GM12878 (cell line): Measurements from ENCODE around the gene CIAO1. TPM values are rescaled to one million over a fixed set of nuclear protein-coding genes. Genes with fewer than 3 reads are reported as not detected.

Source experiments
- DPF2 ChIP-seq: fragments of 450-650 bp; IDR thresholded peaks from 2 replicates; pipeline ENCODE4 v1.6.1; 2017; ENCODE audit warnings: mild to moderate bottlenecking
- ESRRA ChIP-seq: IDR thresholded peaks from 2 replicates; pipeline ENCODE4 v1.6.1; 2012; ENCODE audit warnings: mild to moderate bottlenecking, low read length, improper control_type of control experiment
- FOS ChIP-seq: IDR thresholded peaks from 3 replicates; pipeline ENCODE4 v1.6.1; 2011; ENCODE audit warnings: borderline replicate concordance; ENCODE audit not compliant: insufficient read length; ENCODE audit errors: extremely low read depth
- HDAC2 ChIP-seq: fragments of 200-600 bp; sonication (generic); IDR thresholded peaks from 2 replicates; pipeline ENCODE4 v1.6.1; 2017
- LARP7 ChIP-seq: fragments of 450-650 bp; IDR thresholded peaks from 2 replicates; pipeline ENCODE4 v1.6.1; 2017; ENCODE audit warnings: mild to moderate bottlenecking
- MTA2 ChIP-seq: fragments of 450-650 bp; IDR thresholded peaks from 2 replicates; pipeline ENCODE4 v1.6.1; 2016; ENCODE audit warnings: low read depth, mild to moderate bottlenecking, moderate library complexity
- RBBP5 ChIP-seq: fragments of 200-600 bp; sonication (generic); conservative IDR thresholded peaks from 2 replicates; pipeline ENCODE4 v1.6.1; 2016
- STAT1 ChIP-seq: fragments of 450-650 bp; conservative IDR thresholded peaks from 2 replicates; pipeline ENCODE4 v1.6.1; 2014; ENCODE audit warnings: antibody characterized with exemption, mild to moderate bottlenecking
- SUZ12 ChIP-seq: fragments of 200-600 bp; sonication (generic); IDR thresholded peaks from one replicate; pipeline ENCODE4 v1.6.1; 2018; ENCODE audit warnings: antibody characterized with exemption, mild to moderate bottlenecking; ENCODE audit not compliant: unreplicated experiment
- ZNF207 ChIP-seq: fragments of 450-650 bp; IDR thresholded peaks from 2 replicates; pipeline ENCODE4 v1.6.1; 2014; ENCODE audit warnings: antibody characterized with exemption, mild to moderate bottlenecking, borderline replicate concordance
- polyA plus RNA-seq, 11 experiments: library from polyadenylated mRNA; depleted of rRNA in 4 of 11; unstranded in 6 of 11; stranded (reverse) in 5 of 11; fragments of >200 nt; fragmentation: Nextera tagmentation in 4 of 11; fragmentation: Illumina TruSeq in 1 of 11; extraction: Ambion mirVana in 4 of 11; extraction: Trizol in 1 of 11; gene quantifications; 1 replicate in 1 of 11; 2 replicates in 10 of 11; pipeline versions ENCODE4 v1.2.1 to v1.2.3, GENCODE V29; 2011 to 2016; ENCODE audit warnings: inconsistent platforms in 2 of 11, missing spikeins in 2 of 11, low read depth in 1 of 11
- total RNA-seq, 4 experiments: library from RNA; depleted of rRNA in 3 of 4; stranded (reverse); fragments of >200 nt in 3 of 4; fragmentation: Illumina TruSeq in 1 of 4; extraction: Trizol in 1 of 4; gene quantifications; 2 replicates each; pipeline versions ENCODE4 v1.2.1 to v1.2.3, GENCODE V29; 2013 to 2021
- TF ChIP-seq, protein P1 (sequence below): fragments of 450-650 bp; IDR thresholded peaks from 2 replicates; pipeline ENCODE4 v1.6.1; 2017; ENCODE audit warnings: mild to moderate bottlenecking, moderate library complexity
- TF ChIP-seq, protein P2 (sequence below): IDR thresholded peaks from 2 replicates; pipeline ENCODE4 v1.6.1; 2012; ENCODE audit warnings: low read depth, low read length, improper control_type of control experiment
- TF ChIP-seq, protein P3 (sequence below), 3 experiments: IDR thresholded peaks in 2 of 3; conservative IDR thresholded peaks in 1 of 3; 2 replicates each; pipeline ENCODE4 v1.5.1; 2011; ENCODE audit warnings: low read depth in 3 of 3, low read length in 3 of 3, mild to moderate bottlenecking in 3 of 3, control low read depth in 2 of 3, moderate library complexity in 2 of 3, inconsistent platforms in 1 of 3, mixed read lengths in 1 of 3; ENCODE audit not compliant: control insufficient read depth in 2 of 3, insufficient read depth in 1 of 3; ENCODE audit errors: extremely low read depth in 1 of 3
- TF ChIP-seq, protein P4 (sequence below): fragments of 450-650 bp; IDR thresholded peaks from 2 replicates; pipeline ENCODE4 v1.6.1; 2018; ENCODE audit warnings: borderline replicate concordance, mild to moderate bottlenecking; ENCODE audit not compliant: partially characterized antibody
- TF ChIP-seq, protein P5 (sequence below): fragments of 450-650 bp; IDR thresholded peaks from 2 replicates; pipeline ENCODE4 v1.6.1; 2017; ENCODE audit warnings: mild to moderate bottlenecking
- TF ChIP-seq, protein P6 (sequence below): fragments of 150-350 bp; IDR thresholded peaks from 2 replicates; pipeline ENCODE4 v1.6.1; 2014; ENCODE audit warnings: mild to moderate bottlenecking, low read depth, low read length

The CIAO1 gene
- total and polyA plus RNA-seq, 10 of the 15 experiments (the other 5 are each of a cell fraction or from before 2014, with no cell fraction given): 8.3 to 89.4 (median 63.4) TPM

DNA sequence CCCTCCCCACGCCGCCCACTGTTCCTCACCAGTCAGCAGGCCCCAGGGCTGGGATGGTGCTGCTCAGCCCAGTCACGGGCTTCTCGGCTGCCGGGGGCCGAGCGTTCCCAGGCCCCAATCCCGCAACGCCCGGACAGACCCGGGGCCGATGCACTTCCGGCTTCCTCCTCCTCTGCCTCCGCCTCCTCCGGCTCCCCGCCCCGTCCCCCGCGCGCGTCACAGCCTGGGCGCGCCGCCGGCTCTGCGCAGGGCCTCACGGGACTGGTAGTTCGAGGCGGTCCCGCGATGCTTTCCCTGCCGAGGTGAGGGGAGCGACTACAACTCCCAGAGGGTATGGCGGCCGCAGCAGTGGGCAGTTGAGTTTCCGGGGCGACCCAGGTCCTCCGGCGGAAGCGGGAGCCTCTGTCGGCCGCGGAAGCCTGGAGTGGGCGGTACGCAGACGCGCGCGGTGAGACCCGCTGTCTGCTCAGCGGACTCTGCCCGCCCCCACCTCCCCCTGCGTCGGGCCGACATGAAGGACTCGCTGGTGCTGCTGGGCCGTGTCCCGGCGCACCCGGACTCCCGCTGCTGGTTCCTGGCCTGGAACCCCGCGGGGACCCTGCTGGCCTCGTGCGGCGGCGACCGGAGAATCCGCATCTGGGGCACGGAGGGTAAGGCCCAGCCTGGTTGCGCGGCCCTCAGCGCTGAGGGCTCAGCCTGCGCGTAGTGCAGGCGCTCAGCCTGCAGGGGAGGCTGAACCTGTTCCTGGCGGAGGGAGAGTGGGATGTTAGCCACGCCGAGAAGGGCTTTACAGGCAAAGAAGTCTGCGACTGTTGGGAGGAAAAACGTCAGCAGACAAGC lies at the start of gene CIAO1, which contains the start of gene TMEM127 (continued):
- TF ChIP-seq, protein P1, sequence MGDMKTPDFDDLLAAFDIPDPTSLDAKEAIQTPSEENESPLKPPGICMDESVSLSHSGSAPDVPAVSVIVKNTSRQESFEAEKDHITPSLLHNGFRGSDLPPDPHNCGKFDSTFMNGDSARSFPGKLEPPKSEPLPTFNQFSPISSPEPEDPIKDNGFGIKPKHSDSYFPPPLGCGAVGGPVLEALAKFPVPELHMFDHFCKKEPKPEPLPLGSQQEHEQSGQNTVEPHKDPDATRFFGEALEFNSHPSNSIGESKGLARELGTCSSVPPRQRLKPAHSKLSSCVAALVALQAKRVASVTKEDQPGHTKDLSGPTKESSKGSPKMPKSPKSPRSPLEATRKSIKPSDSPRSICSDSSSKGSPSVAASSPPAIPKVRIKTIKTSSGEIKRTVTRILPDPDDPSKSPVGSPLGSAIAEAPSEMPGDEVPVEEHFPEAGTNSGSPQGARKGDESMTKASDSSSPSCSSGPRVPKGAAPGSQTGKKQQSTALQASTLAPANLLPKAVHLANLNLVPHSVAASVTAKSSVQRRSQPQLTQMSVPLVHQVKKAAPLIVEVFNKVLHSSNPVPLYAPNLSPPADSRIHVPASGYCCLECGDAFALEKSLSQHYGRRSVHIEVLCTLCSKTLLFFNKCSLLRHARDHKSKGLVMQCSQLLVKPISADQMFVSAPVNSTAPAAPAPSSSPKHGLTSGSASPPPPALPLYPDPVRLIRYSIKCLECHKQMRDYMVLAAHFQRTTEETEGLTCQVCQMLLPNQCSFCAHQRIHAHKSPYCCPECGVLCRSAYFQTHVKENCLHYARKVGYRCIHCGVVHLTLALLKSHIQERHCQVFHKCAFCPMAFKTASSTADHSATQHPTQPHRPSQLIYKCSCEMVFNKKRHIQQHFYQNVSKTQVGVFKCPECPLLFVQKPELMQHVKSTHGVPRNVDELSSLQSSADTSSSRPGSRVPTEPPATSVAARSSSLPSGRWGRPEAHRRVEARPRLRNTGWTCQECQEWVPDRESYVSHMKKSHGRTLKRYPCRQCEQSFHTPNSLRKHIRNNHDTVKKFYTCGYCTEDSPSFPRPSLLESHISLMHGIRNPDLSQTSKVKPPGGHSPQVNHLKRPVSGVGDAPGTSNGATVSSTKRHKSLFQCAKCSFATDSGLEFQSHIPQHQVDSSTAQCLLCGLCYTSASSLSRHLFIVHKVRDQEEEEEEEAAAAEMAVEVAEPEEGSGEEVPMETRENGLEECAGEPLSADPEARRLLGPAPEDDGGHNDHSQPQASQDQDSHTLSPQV: no peak
- TF ChIP-seq, protein P2, sequence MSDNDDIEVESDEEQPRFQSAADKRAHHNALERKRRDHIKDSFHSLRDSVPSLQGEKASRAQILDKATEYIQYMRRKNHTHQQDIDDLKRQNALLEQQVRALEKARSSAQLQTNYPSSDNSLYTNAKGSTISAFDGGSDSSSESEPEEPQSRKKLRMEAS: 0 out of 2 replicates have a peak, but pooled peaks have one; percentile 61
- TF ChIP-seq, protein P3, sequence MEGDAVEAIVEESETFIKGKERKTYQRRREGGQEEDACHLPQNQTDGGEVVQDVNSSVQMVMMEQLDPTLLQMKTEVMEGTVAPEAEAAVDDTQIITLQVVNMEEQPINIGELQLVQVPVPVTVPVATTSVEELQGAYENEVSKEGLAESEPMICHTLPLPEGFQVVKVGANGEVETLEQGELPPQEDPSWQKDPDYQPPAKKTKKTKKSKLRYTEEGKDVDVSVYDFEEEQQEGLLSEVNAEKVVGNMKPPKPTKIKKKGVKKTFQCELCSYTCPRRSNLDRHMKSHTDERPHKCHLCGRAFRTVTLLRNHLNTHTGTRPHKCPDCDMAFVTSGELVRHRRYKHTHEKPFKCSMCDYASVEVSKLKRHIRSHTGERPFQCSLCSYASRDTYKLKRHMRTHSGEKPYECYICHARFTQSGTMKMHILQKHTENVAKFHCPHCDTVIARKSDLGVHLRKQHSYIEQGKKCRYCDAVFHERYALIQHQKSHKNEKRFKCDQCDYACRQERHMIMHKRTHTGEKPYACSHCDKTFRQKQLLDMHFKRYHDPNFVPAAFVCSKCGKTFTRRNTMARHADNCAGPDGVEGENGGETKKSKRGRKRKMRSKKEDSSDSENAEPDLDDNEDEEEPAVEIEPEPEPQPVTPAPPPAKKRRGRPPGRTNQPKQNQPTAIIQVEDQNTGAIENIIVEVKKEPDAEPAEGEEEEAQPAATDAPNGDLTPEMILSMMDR (IDR thresholded peaks at IDR 0.05 in 2 of 3, conservative IDR thresholded peaks at IDR 0.05 in 1 of 3; ENCODE audit: control insufficient read depth in 2 of 3, extremely low read depth in 1 of 3, insufficient read depth in 1 of 3, low read depth in 3 of 3, low read length in 3 of 3): peak; percentile 15 to 44 (median 40); a peak in 4 of 6 replicates
- peak; percentile 77; the same call in 1 of the 2 replicates for TF ChIP-seq STAT1
- TF ChIP-seq SUZ12: no peak
- TF ChIP-seq, protein P4, sequence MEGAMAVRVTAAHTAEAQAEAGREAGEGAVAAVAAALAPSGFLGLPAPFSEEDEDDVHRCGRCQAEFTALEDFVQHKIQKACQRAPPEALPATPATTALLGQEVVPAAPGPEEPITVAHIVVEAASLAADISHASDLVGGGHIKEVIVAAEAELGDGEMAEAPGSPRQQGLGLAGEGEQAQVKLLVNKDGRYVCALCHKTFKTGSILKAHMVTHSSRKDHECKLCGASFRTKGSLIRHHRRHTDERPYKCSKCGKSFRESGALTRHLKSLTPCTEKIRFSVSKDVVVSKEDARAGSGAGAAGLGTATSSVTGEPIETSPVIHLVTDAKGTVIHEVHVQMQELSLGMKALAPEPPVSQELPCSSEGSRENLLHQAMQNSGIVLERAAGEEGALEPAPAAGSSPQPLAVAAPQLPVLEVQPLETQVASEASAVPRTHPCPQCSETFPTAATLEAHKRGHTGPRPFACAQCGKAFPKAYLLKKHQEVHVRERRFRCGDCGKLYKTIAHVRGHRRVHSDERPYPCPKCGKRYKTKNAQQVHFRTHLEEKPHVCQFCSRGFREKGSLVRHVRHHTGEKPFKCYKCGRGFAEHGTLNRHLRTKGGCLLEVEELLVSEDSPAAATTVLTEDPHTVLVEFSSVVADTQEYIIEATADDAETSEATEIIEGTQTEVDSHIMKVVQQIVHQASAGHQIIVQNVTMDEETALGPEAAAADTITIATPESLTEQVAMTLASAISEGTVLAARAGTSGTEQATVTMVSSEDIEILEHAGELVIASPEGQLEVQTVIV: peak; percentile 87
- no peak for TF ChIP-seq FOS
- TF ChIP-seq MTA2: peak; percentile 70
- TF ChIP-seq, protein P5, sequence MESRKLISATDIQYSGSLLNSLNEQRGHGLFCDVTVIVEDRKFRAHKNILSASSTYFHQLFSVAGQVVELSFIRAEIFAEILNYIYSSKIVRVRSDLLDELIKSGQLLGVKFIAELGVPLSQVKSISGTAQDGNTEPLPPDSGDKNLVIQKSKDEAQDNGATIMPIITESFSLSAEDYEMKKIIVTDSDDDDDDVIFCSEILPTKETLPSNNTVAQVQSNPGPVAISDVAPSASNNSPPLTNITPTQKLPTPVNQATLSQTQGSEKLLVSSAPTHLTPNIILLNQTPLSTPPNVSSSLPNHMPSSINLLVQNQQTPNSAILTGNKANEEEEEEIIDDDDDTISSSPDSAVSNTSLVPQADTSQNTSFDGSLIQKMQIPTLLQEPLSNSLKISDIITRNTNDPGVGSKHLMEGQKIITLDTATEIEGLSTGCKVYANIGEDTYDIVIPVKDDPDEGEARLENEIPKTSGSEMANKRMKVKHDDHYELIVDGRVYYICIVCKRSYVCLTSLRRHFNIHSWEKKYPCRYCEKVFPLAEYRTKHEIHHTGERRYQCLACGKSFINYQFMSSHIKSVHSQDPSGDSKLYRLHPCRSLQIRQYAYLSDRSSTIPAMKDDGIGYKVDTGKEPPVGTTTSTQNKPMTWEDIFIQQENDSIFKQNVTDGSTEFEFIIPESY: no peak
- peak; percentile 80 for TF ChIP-seq LARP7
- peak; percentile 92; the same call in 1 of the 2 replicates for TF ChIP-seq ZNF207
- TF ChIP-seq HDAC2: no peak
- peak; percentile 79 for TF ChIP-seq DPF2
- TF ChIP-seq, protein P6, sequence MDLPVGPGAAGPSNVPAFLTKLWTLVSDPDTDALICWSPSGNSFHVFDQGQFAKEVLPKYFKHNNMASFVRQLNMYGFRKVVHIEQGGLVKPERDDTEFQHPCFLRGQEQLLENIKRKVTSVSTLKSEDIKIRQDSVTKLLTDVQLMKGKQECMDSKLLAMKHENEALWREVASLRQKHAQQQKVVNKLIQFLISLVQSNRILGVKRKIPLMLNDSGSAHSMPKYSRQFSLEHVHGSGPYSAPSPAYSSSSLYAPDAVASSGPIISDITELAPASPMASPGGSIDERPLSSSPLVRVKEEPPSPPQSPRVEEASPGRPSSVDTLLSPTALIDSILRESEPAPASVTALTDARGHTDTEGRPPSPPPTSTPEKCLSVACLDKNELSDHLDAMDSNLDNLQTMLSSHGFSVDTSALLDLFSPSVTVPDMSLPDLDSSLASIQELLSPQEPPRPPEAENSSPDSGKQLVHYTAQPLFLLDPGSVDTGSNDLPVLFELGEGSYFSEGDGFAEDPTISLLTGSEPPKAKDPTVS: peak; percentile 70; the same call in 1 of the 2 replicates
- peak; percentile 64; the same call in 1 of the 2 replicates for TF ChIP-seq ESRRA
- TF ChIP-seq RBBP5: no peak
